SK-N-SH (cell line): ENCODE results near the gene RPGRIP1L. TPM values are rescaled to one million over a fixed set of nuclear protein-coding genes. Genes with fewer than 3 reads are reported as not detected.
A peak's percentile ranks its signal among the peaks of the same experiment; 100 is the strongest.

ENCODE experiments used
- CTCF ChIA-PET: fragments of 300-600, 350-600 bp; formaldehyde crosslinking; extraction: SDS; loops from one replicate; lab custom pipeline; 2021; lab: Yijun Ruan, JAX
- POLR2A ChIA-PET: fragments of 350-600 bp; sonication (Branson Sonifier 250); formaldehyde crosslinking; extraction: SDS; loops from one replicate; lab custom pipeline; 2020; ENCODE audit warnings: antibody characterized with exemption, inconsistent platforms; lab: Yijun Ruan, JAX
- DNase-seq: peaks from one replicate; pipeline ENCODE4 v3.0.0; 2012
- H2AFZ ChIP-seq: fragments of 200-600 bp; sonication (generic); 2 replicates; pipeline ENCODE4 v1.8.1; 2016; ENCODE audit warnings: antibody characterized with exemption, mild to moderate bottlenecking, low read depth
- H3F3A ChIP-seq: fragments of 200-600 bp; sonication (generic); replicated peaks from 2 replicates; pipeline ENCODE3; 2016; ENCODE audit warnings: antibody characterized with exemption, mild to moderate bottlenecking; ENCODE audit not compliant: insufficient read depth
- H3K27ac ChIP-seq, 2 experiments: fragments of 200-500 bp in 1 of 2; fragments of 200-600 bp in 1 of 2; sonication (Bioruptor generic) in 1 of 2; sonication (generic), shearing (Covaris generic) in 1 of 2; 2 replicates each; pipeline versions ENCODE4 v1.5.1 to v1.6.1; 2014 to 2016; ENCODE audit warnings: low read depth in 2 of 2, inconsistent platforms in 1 of 2, low read length in 1 of 2, mild to moderate bottlenecking in 1 of 2, mixed read lengths in 1 of 2
- H3K27me3 ChIP-seq: fragments of 200-600 bp; sonication (generic), shearing (Covaris generic); 2 replicates; pipeline ENCODE4 v1.6.1; 2016; ENCODE audit warnings: mixed run types; ENCODE audit not compliant: insufficient read depth
- H3K36me3 ChIP-seq, 2 experiments: fragments of 200-500 bp in 1 of 2; fragments of 200-600 bp in 1 of 2; sonication (Bioruptor generic) in 1 of 2; sonication (generic) in 1 of 2; replicated peaks in 1 of 2; 2 replicates each; pipeline versions ENCODE3 to v1.5.1; 2014 to 2016; ENCODE audit warnings: low read length in 1 of 2, mild to moderate bottlenecking in 1 of 2; ENCODE audit not compliant: insufficient read depth in 2 of 2, control insufficient read depth in 1 of 2
- H3K4me1 ChIP-seq, 2 experiments: fragments of 200-500 bp in 1 of 2; fragments of 200-600 bp in 1 of 2; sonication (Bioruptor generic) in 1 of 2; sonication (generic), shearing (Covaris generic) in 1 of 2; 2 replicates each; pipeline versions ENCODE4 v1.5.1 to v1.6.1; 2014 to 2016; ENCODE audit warnings: low read depth in 1 of 2, low read length in 1 of 2, mixed run types in 1 of 2; ENCODE audit not compliant: insufficient read depth in 2 of 2, control insufficient read depth in 1 of 2
- H3K4me2 ChIP-seq: fragments of 200-600 bp; sonication (generic), shearing (Covaris generic); 2 replicates; pipeline ENCODE4 v1.6.1; 2017; ENCODE audit warnings: mixed run types
- H3K4me3 ChIP-seq, 2 experiments: fragments of 200-500 bp in 1 of 2; fragments of 200-600 bp in 1 of 2; sonication (Bioruptor generic) in 1 of 2; sonication (generic), shearing (Covaris generic) in 1 of 2; 2 replicates each; pipeline versions ENCODE4 v1.5.1 to v1.8.1; 2014 to 2016; ENCODE audit warnings: low read depth in 2 of 2, inconsistent platforms in 1 of 2, low read length in 1 of 2, mild to moderate bottlenecking in 1 of 2, mixed read lengths in 1 of 2, moderate library complexity in 1 of 2
- H3K79me2 ChIP-seq: fragments of 200-600 bp; sonication (generic); 2 replicates; pipeline ENCODE4 v1.8.1; 2017; ENCODE audit warnings: mild to moderate bottlenecking; ENCODE audit not compliant: insufficient read depth
- H3K9ac ChIP-seq: fragments of 200-600 bp; sonication (generic); 2 replicates; pipeline ENCODE4 v1.6.1; 2017; ENCODE audit warnings: mixed run types
- H3K9me2 ChIP-seq: fragments of 200-600 bp; sonication (generic); 2 replicates; pipeline ENCODE4 v1.6.1; 2017; ENCODE audit warnings: mixed run types
- H3K9me3 ChIP-seq: fragments of 200-600 bp; sonication (generic); 2 replicates; pipeline ENCODE4 v1.6.1; 2017; ENCODE audit warnings: mixed run types, mild to moderate bottlenecking, moderate library complexity
- H4K20me1 ChIP-seq: fragments of 200-600 bp; sonication (generic); 2 replicates; pipeline ENCODE4 v1.6.1; 2017; ENCODE audit warnings: mild to moderate bottlenecking, mixed run types; ENCODE audit not compliant: insufficient read depth
- CHD2 ChIP-seq: fragments of 150-350 bp; IDR thresholded peaks from 2 replicates; pipeline ENCODE4 v1.6.1; 2018; ENCODE audit warnings: low read length; ENCODE audit not compliant: partially characterized antibody
- ELF1 ChIP-seq: IDR thresholded peaks from 2 replicates; pipeline ENCODE4 v1.4.0; 2012
- GABPA ChIP-seq: IDR thresholded peaks from 2 replicates; pipeline ENCODE4 v1.4.0; 2012; ENCODE audit warnings: low read depth, mild to moderate bottlenecking
- GATA2 ChIP-seq: sonication (generic); formaldehyde crosslinking; IDR thresholded peaks from 2 replicates; pipeline ENCODE4 v1.5.0; 2020; ENCODE audit warnings: mild to moderate bottlenecking, missing genetic modification reagents
- RAD21 ChIP-seq: IDR thresholded peaks from 2 replicates; pipeline ENCODE4 v1.6.1; 2012; ENCODE audit warnings: mild to moderate bottlenecking, low read length
- RFX5 ChIP-seq: IDR thresholded peaks from 2 replicates; pipeline ENCODE4 v1.6.1; 2012; ENCODE audit warnings: mild to moderate bottlenecking, improper control_type of control experiment, low read length
- SMC3 ChIP-seq: IDR thresholded peaks from 2 replicates; pipeline ENCODE4 v1.6.1; 2012; ENCODE audit warnings: low read depth, low read length, improper control_type of control experiment
- TCF12 ChIP-seq: IDR thresholded peaks from 2 replicates; pipeline ENCODE4 v1.4.0; 2012
- TEAD4 ChIP-seq: IDR thresholded peaks from 2 replicates; pipeline ENCODE4 v1.4.0; 2012; ENCODE audit warnings: mild to moderate bottlenecking, borderline replicate concordance; ENCODE audit not compliant: insufficient read depth
- WGBS: methylation state at CpG from one replicate; pipeline ENCODE4 v1.1.6; 2017; ENCODE audit warnings: low lambda C conversion rate; 5-methylcytosine and 5-hydroxymethylcytosine counted together
- polyA plus RNA-seq, 3 experiments: library from polyadenylated mRNA; depleted of rRNA; stranded (reverse); fragments of >200 nt; gene quantifications; 2 replicates each; pipeline ENCODE4 v1.2.3, GENCODE V29; 2012
- TF ChIP-seq, protein P1 (sequence below): fragments of 150-350 bp; IDR thresholded peaks from 2 replicates; pipeline ENCODE4 v1.6.1; 2016; ENCODE audit warnings: mild to moderate bottlenecking, low read depth, low read length
- TF ChIP-seq, protein P2 (sequence below): IDR thresholded peaks from 2 replicates; pipeline ENCODE4 v1.4.0; 2012; ENCODE audit warnings: low read depth, borderline replicate concordance
- TF ChIP-seq, protein P3 (sequence below): fragments of 150-350 bp; IDR thresholded peaks from 2 replicates; pipeline ENCODE4 v1.6.1; 2017; ENCODE audit warnings: antibody characterized with exemption, low read length, low read depth, borderline replicate concordance

RPGRIP1L gene
- polyA plus RNA-seq, 1 of the 3 experiments (the other 2 are of a cell fraction), result 5.7 TPM

DNA sequence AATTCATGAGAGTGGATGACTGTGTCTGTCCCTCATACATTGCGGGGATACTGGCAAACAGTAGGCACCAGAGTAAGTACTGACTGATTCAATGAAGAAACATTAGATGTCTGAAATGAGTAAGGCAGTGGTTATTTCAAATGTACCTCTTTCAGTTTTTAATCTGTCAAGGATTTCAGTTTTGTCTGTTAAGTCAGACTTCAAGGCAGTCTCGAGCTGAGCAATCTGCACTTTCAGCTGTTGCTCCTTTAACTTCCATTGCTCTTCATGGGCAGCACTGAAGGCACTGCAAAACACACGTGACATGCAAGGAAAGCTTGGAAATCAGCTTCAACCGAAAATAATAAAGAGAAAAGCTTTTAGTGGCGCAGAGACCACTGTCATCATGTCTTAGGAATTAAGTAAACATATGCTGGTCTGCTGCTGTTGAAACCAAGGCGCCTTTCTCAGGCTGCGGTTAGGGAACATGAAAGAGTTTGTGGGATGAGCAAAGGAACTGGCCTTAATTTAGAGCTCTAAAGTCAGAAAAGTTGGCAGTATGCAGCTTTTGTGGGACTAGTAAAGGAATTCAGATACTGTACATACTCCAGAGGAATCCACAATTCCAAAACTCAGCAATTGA lies 38.8 kb downstream of the RPGRIP1L start:
- Histone ChIP-seq H3K9ac (no peak overlapping the region), H3K27ac (no peak overlapping the region), H3F3A (no peaks in the 10 kb centered on the region), H3K9me3 (no peaks in the 10 kb centered on the region), H3K36me3 (no peaks in the 10 kb centered on the region), H3K4me1 (peaks cover 0 to 7% of the 10 kb centered on the region in 2 experiments; a peak in 2 of 4 replicates), H3K27me3 (no peaks in the 10 kb centered on the region), H3K4me2 (no peak overlapping the region), H4K20me1 (no peaks in the 10 kb centered on the region), H3K9me2 (no peaks in the 10 kb centered on the region), H3K79me2 (no peaks in the 10 kb centered on the region), H3K4me3 (no peak overlapping the region), H2AFZ (no peak overlapping the region)
- TF ChIP-seq RAD21 (no peak), ELF1 (no peak), TCF12 (no peak), GABPA (no peak), SMC3 (no peak), CHD2 (no peak), RFX5 (no peak)
- TF ChIP-seq, protein P1, sequence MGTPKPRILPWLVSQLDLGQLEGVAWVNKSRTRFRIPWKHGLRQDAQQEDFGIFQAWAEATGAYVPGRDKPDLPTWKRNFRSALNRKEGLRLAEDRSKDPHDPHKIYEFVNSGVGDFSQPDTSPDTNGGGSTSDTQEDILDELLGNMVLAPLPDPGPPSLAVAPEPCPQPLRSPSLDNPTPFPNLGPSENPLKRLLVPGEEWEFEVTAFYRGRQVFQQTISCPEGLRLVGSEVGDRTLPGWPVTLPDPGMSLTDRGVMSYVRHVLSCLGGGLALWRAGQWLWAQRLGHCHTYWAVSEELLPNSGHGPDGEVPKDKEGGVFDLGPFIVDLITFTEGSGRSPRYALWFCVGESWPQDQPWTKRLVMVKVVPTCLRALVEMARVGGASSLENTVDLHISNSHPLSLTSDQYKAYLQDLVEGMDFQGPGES, result no peak
- TF ChIP-seq, protein P2, sequence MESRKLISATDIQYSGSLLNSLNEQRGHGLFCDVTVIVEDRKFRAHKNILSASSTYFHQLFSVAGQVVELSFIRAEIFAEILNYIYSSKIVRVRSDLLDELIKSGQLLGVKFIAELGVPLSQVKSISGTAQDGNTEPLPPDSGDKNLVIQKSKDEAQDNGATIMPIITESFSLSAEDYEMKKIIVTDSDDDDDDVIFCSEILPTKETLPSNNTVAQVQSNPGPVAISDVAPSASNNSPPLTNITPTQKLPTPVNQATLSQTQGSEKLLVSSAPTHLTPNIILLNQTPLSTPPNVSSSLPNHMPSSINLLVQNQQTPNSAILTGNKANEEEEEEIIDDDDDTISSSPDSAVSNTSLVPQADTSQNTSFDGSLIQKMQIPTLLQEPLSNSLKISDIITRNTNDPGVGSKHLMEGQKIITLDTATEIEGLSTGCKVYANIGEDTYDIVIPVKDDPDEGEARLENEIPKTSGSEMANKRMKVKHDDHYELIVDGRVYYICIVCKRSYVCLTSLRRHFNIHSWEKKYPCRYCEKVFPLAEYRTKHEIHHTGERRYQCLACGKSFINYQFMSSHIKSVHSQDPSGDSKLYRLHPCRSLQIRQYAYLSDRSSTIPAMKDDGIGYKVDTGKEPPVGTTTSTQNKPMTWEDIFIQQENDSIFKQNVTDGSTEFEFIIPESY, result no peak
- TF ChIP-seq, protein P3, sequence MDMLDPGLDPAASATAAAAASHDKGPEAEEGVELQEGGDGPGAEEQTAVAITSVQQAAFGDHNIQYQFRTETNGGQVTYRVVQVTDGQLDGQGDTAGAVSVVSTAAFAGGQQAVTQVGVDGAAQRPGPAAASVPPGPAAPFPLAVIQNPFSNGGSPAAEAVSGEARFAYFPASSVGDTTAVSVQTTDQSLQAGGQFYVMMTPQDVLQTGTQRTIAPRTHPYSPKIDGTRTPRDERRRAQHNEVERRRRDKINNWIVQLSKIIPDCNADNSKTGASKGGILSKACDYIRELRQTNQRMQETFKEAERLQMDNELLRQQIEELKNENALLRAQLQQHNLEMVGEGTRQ, result no peak
- DNase-seq, result no peak
- POLR2A ChIA-PET, result no interaction called here
- CTCF ChIA-PET, result interaction anchor here (1.2 kb wide), 1 partner anchor 14 kb away, joined by 4 read pairs; no protein-coding TSS in a partner anchor
- 79% methylated on average over 7 of the region's 7 CpGs for WGBS

DNA sequence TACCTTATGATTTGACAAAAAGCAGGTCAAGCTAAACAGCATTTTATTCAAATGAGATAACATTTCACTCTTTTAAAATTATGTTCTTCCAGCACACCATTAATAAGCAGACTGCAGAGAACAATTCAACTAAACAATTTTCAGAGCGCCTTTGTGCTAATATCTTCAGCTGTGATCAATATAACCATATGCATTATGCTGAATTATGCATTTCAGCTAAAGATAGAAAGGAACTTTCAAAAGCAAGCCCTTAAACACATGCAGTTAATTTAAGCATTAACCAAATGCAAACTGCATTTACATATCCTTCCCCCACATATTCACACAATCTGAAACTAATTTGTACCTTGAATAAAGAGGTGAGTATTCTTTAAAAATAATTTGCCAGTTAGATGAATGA lies 41.6 kb downstream of the RPGRIP1L start:
- whole genome bisulfite sequencing, result 90% methylated on average over 1 of the region's 1 CpG
- Histone ChIP-seq H4K20me1 (no peaks in the 10 kb centered on the region), H3K79me2 (no peaks in the 10 kb centered on the region), H3K4me1 (peaks cover 0 to 7% of the 10 kb centered on the region in 2 experiments; a peak in 2 of 4 replicates), H3K4me2 (no peak overlapping the region), H3K9me3 (no peaks in the 10 kb centered on the region), H3K9ac (no peak overlapping the region), H3K27ac (no peak overlapping the region), H3K36me3 (peaks cover 2 to 12% of the 10 kb centered on the region in 2 experiments), H3K9me2 (no peaks in the 10 kb centered on the region; the same call in 1 of the 2 replicates), H2AFZ (no peak overlapping the region), H3K27me3 (no peaks in the 10 kb centered on the region), H3K4me3 (no peak overlapping the region), H3F3A (no peaks in the 10 kb centered on the region)
- DNase-seq, result no peak
- ChIA-PET POLR2A (no interaction called here), CTCF (no interaction called here)
- no peak for TF ChIP-seq TEAD4
- TF ChIP-seq GATA2, result peak; percentile 18; the same call in 1 of the 2 replicates
